ENCODE results near the gene RXRA.

RXRA gene

DNA sequence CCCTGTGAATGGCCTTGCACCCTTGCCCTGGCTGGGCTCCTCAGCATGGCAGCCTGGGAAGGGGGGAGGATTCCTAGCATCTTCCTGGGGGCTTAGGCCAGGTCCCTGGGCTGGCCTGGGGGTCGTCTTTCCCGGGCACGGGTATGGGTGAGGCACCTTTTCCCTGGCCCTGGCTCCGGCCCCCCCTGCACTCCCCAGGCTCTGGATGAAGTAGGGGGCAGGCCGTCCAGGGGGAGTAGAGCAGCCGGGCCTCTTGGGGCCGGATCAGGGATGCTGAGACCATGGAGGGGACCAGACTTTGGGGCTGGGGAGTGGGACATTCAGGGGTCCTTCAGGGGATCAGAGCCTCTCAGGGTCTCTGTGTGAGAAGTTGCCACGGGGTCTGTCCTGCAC lies 6.6 kb downstream of the RXRA start (continued):
- TF ChIP-seq, protein P1, sequence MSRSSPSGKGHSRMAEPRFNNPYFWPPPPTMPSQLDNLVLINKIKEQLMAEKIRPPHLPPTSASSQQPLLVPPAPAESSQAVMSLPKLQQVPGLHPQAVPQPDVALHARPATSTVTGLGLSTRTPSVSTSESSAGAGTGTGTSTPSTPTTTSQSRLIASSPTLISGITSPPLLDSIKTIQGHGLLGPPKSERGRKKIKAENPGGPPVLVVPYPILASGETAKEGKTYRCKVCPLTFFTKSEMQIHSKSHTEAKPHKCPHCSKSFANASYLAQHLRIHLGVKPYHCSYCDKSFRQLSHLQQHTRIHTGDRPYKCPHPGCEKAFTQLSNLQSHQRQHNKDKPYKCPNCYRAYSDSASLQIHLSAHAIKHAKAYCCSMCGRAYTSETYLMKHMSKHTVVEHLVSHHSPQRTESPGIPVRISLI (tag by site-specific recombination; IDR thresholded peaks at IDR 0.05) = no peak
- no peak for TF ChIP-seq ZNF239 (tag by site-specific recombination; IDR thresholded peaks at IDR 0.05)

DNA sequence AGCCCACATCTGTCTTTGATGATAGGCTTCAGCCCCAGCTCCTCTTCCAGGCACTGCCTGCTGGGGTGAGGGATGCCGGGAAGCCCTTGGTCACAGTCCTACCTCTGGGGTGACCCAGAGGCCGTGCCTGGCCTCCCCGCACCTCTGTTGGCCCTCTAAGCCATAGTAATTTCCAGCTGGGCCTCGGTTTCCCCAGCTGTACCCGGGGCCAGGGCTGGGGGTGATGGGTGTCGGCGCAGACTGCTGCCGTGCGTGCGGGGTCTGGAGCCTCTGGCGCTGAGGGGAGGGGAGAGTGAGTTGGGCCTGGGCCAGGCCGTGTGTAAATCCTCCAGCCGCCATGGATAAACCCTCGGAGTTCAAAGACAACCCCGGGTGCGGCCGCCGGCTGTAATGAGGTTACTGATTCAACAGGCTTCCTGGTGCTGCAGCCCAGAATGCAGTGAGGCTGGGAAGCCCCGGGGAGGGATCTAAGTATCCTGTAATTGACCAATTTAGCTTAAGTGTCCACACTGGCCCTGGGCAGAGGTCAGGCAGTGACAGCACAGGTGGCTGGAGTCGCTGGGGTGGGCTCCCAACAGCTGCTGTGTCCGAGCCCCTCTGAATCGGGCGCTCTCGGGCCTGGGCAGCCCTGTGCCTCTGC lies 7.1 kb downstream of the RXRA start:
- Histone ChIP-seq H3K4me1 (ENCODE audit: control insufficient read depth, insufficient read depth, low read length) (no peaks in the 10 kb centered on the region), H3K36me3 (ENCODE audit: control insufficient read depth in 2 of 2, insufficient read depth in 1 of 2, low read length in 2 of 2) (no peaks in the 10 kb centered on the region), H3K9me3 (ENCODE audit: control insufficient read depth, insufficient read depth, low read depth, low read length) (no peaks in the 10 kb centered on the region), H3K4me3 (ENCODE audit: low read depth, low read length) (no peak overlapping the region), H3K27ac (ENCODE audit: extremely low read depth, low read depth, low read length) (no peak overlapping the region)
- TF ChIP-seq ZNF624 (tag by site-specific recombination; IDR thresholded peaks at IDR 0.05) (no peak), ZNF433 (tag by site-specific recombination; IDR thresholded peaks at IDR 0.05; ENCODE audit: low read depth) (no peak), ZNF747 (tag by site-specific recombination; IDR thresholded peaks at IDR 0.05) (no peak), OSR2 (tag by site-specific recombination; IDR thresholded peaks at IDR 0.05) (no peak), ZBTB7A (tag by site-specific recombination; IDR thresholded peaks at IDR 0.05; ENCODE audit: low read depth) (no peak), SP3 (tag by site-specific recombination; IDR thresholded peaks at IDR 0.05) (no peak), ZIC2 (tag by site-specific recombination; IDR thresholded peaks at IDR 0.05) (peak; percentile 55; the same call in 1 of the 2 replicates), SCRT2 (tag by site-specific recombination; IDR thresholded peaks at IDR 0.05) (peak; percentile 63), BCL11A (tag by site-specific recombination; IDR thresholded peaks at IDR 0.05; ENCODE audit: low read depth) (no peak), GLI4 (tag by site-specific recombination; IDR thresholded peaks at IDR 0.05) (no peak), ZNF610 (tag by site-specific recombination; IDR thresholded peaks at IDR 0.05; ENCODE audit: borderline replicate concordance) (no peak), ZNF549 (tag by site-specific recombination; IDR thresholded peaks at IDR 0.05) (no peak)
- TF ChIP-seq, protein P2, sequence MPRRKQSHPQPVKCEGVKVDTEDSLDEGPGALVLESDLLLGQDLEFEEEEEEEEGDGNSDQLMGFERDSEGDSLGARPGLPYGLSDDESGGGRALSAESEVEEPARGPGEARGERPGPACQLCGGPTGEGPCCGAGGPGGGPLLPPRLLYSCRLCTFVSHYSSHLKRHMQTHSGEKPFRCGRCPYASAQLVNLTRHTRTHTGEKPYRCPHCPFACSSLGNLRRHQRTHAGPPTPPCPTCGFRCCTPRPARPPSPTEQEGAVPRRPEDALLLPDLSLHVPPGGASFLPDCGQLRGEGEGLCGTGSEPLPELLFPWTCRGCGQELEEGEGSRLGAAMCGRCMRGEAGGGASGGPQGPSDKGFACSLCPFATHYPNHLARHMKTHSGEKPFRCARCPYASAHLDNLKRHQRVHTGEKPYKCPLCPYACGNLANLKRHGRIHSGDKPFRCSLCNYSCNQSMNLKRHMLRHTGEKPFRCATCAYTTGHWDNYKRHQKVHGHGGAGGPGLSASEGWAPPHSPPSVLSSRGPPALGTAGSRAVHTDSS (tag by site-specific recombination; IDR thresholded peaks at IDR 0.05) = no peak
- TF ChIP-seq, protein P3, sequence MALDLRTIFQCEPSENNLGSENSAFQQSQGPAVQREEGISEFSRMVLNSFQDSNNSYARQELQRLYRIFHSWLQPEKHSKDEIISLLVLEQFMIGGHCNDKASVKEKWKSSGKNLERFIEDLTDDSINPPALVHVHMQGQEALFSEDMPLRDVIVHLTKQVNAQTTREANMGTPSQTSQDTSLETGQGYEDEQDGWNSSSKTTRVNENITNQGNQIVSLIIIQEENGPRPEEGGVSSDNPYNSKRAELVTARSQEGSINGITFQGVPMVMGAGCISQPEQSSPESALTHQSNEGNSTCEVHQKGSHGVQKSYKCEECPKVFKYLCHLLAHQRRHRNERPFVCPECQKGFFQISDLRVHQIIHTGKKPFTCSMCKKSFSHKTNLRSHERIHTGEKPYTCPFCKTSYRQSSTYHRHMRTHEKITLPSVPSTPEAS (tag by site-specific recombination; IDR thresholded peaks at IDR 0.05) = no peak
- CTCF ChIA-PET = no interaction called here
- POLR2A ChIA-PET = no interaction called here

DNA sequence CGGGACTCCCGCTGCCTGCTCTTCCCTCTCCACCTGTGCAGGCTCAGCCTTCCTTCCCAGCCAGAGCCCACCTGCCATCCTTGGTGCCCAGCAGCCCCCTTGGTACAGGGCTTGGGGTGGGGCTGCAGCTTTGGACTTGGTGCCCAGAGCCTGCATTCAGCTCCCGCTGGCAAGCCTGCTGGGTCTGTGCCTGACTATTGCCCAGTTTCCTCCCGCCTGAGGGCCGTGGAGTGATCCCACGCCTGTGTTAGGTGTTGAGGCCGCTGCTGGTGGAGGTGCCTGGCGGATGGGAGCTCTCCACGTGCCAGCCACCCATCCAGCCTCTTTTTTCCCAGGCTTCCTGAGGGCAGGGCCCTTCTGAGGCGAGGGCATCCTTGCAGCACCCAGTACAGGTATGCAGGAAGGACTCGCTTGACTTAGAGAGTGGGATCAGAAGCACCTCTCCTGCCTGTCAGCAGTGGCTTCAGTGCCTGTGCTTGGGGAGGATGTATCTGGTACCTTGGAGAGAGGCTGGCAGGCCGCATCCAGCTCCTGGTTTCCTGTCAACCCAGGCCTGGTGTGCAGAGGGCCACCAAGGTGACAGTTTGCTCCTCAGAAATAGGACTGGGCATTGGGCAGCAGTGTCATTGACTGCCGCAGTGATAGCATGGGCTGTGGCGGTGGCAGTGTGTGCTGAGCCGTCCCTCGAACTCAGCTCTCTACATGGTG lies 7.8 kb downstream of the RXRA start:
- ChIA-PET POLR2A (no interaction called here), CTCF (interaction anchor here (0.6 kb wide), 1 partner anchor 519 kb away, joined by 3 read pairs; no protein-coding TSS in a partner anchor)
- Histone ChIP-seq H3K4me3 (ENCODE audit: low read depth, low read length) (no peak overlapping the region), H3K36me3 (ENCODE audit: control insufficient read depth in 2 of 2, insufficient read depth in 1 of 2, low read length in 2 of 2) (no peaks in the 10 kb centered on the region), H3K27ac (ENCODE audit: extremely low read depth, low read depth, low read length) (no peak overlapping the region), H3K4me1 (ENCODE audit: control insufficient read depth, insufficient read depth, low read length) (no peaks in the 10 kb centered on the region), H3K9me3 (ENCODE audit: control insufficient read depth, insufficient read depth, low read depth, low read length) (no peaks in the 10 kb centered on the region)
- TF ChIP-seq, protein P4, sequence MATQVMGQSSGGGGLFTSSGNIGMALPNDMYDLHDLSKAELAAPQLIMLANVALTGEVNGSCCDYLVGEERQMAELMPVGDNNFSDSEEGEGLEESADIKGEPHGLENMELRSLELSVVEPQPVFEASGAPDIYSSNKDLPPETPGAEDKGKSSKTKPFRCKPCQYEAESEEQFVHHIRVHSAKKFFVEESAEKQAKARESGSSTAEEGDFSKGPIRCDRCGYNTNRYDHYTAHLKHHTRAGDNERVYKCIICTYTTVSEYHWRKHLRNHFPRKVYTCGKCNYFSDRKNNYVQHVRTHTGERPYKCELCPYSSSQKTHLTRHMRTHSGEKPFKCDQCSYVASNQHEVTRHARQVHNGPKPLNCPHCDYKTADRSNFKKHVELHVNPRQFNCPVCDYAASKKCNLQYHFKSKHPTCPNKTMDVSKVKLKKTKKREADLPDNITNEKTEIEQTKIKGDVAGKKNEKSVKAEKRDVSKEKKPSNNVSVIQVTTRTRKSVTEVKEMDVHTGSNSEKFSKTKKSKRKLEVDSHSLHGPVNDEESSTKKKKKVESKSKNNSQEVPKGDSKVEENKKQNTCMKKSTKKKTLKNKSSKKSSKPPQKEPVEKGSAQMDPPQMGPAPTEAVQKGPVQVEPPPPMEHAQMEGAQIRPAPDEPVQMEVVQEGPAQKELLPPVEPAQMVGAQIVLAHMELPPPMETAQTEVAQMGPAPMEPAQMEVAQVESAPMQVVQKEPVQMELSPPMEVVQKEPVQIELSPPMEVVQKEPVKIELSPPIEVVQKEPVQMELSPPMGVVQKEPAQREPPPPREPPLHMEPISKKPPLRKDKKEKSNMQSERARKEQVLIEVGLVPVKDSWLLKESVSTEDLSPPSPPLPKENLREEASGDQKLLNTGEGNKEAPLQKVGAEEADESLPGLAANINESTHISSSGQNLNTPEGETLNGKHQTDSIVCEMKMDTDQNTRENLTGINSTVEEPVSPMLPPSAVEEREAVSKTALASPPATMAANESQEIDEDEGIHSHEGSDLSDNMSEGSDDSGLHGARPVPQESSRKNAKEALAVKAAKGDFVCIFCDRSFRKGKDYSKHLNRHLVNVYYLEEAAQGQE (tag by site-specific recombination; IDR thresholded peaks at IDR 0.05) = peak; percentile 98
- TF ChIP-seq, protein P5, sequence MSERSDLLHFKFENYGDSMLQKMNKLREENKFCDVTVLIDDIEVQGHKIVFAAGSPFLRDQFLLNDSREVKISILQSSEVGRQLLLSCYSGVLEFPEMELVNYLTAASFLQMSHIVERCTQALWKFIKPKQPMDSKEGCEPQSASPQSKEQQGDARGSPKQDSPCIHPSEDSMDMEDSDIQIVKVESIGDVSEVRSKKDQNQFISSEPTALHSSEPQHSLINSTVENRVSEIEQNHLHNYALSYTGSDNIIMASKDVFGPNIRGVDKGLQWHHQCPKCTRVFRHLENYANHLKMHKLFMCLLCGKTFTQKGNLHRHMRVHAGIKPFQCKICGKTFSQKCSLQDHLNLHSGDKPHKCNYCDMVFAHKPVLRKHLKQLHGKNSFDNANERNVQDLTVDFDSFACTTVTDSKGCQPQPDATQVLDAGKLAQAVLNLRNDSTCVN (tag by site-specific recombination; optimal IDR thresholded peaks at IDR 0.05) = no peak

Measured in HEK293 (cell line).